Naive B cell (primary cell): ENCODE measurements around the gene INSIG1. TPM values are rescaled to one million over a fixed set of nuclear protein-coding genes. Genes with fewer than 3 reads are reported as not detected.

Experiments used
- ATAC-seq, 2 donors: fragments of 150-1000 bp; cut with Tn5 transposase; 2 replicates each; pipeline ENCODE4 v1.10.0; 2021; ENCODE audit warnings: low read depth in 2 of 2, mild to moderate bottlenecking in 2 of 2, moderate library complexity in 2 of 2
- DNase-seq: peaks from one replicate; pipeline ENCODE4 v3.0.0; 2022
- H3K27ac Mint-ChIP-seq, 6 donors: one replicate each; pipeline ENCODE4 v1.8.0; 2020 to 2022; ENCODE audit warnings: mild to moderate bottlenecking in 6 of 6, mixed read lengths in 6 of 6, moderate library complexity in 5 of 6, inconsistent platforms in 2 of 6
- H3K27me3 Mint-ChIP-seq, 3 donors: one replicate each; pipeline ENCODE4 v1.8.0; 2021 to 2022; ENCODE audit warnings: mixed read lengths in 3 of 3, mild to moderate bottlenecking in 1 of 3
- H3K36me3 Mint-ChIP-seq, 2 donors: one replicate each; pipeline ENCODE4 v1.8.0; 2020 to 2022; ENCODE audit warnings: mixed read lengths in 2 of 2, inconsistent platforms in 1 of 2, mild to moderate bottlenecking in 1 of 2
- H3K4me1 Mint-ChIP-seq, 3 donors: one replicate each; pipeline ENCODE4 v1.8.0; 2020 to 2022; ENCODE audit warnings: mixed read lengths in 3 of 3, inconsistent platforms in 1 of 3, mild to moderate bottlenecking in 1 of 3, moderate library complexity in 1 of 3
- H3K4me3 Mint-ChIP-seq, 8 donors: one replicate each; pipeline ENCODE4 v1.8.0; 2020 to 2022; ENCODE audit warnings: mild to moderate bottlenecking in 8 of 8, mixed read lengths in 8 of 8, moderate library complexity in 8 of 8, inconsistent platforms in 2 of 8
- H3K9me3 Mint-ChIP-seq, 7 donors: one replicate each; pipeline ENCODE4 v1.8.0; 2020 to 2022; ENCODE audit warnings: mixed read lengths in 7 of 7, mild to moderate bottlenecking in 5 of 7, inconsistent platforms in 2 of 7, moderate library complexity in 1 of 7
- polyA plus RNA-seq, 6 donors: library from polyadenylated mRNA; unstranded; fragments of 300-500 nt; fragmentation: Illumina TruSeq; gene quantifications; one replicate each; pipeline ENCODE4 v1.2.3, GENCODE V29; 2021; ENCODE audit warnings: low read depth in 6 of 6

The INSIG1 gene
- polyA plus RNA-seq, 6 donors from 2014 or later, result 55.4 to 85.8 (median 73.4) TPM

DNA sequence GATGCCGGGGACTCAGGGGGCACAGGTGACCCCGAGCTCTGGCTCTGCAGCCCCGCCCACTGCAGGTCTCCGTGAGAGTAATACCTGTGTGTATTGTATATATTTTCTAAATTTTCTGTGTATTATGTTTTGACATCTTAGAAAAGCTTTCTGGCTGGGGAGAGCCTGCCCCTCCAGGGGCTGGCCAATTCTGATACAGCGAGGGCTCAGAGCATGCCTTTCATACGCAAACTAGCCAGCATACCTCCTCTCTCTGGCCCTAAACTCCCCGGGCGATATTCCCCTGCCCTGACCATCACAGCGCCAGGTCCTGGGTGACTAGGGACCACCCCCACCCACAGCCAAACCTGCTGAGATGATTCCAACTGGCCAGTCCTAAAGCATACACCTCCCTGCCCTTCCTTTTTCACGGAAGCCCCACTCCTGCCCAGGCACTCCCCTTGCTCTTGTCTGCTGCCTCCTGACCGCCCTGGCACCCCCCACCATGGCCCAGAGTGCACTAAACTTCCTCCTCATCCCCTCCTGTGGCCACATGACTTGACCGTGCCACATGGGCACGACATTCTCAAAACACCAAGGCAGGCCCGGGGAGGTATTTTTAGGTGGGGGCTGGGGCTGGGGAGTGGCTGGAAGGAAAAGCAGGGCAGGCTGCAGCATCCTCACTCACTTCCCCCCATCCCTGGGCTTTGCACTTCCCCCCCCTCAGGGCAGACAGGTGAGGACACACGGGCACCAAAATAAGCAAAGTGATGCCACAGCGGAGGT, 61.5 kb downstream of the INSIG1 start:
- peaks cover 52 to 62% (median 53%) of the 10 kb centered on the region in 3 donors for H3K4me1 Mint-ChIP-seq
- peaks cover 0 to 3% (median 0%) of the 10 kb centered on the region in 7 donors for H3K9me3 Mint-ChIP-seq
- no peak overlapping the region for H3K27ac Mint-ChIP-seq
- ATAC-seq (no peak), DNase-seq (no peak)
- H3K4me3 Mint-ChIP-seq, result peak overlapping the region in 3 of 8 donors; percentile 32 to 69 (median 38)
- H3K36me3 Mint-ChIP-seq, result no peaks in the 10 kb centered on the region
- H3K27me3 Mint-ChIP-seq, result peaks cover 36 to 47% (median 45%) of the 10 kb centered on the region in 3 donors

Other genes with a start within 250 kb of the INSIG1 start
- not detected for gene HTR5A, start 227.6 kb upstream of the INSIG1 start, polyA plus RNA-seq
- not detected for gene EN2, start 160.3 kb downstream of the INSIG1 start, polyA plus RNA-seq
- not detected for gene CNPY1, start 248.7 kb downstream of the INSIG1 start, polyA plus RNA-seq